Activated CD8-positive, alpha-beta T cell treated with anti-CD3 and anti-CD28 coated beads for 36 hours (primary cell): ENCODE measurements around the gene TNFRSF13B. TPM values are rescaled to one million over a fixed set of nuclear protein-coding genes. Genes with fewer than 3 reads are reported as not detected.

Experiments
- ATAC-seq: fragments of 200-7000 bp; cut with Tn5 transposase; one replicate; pipeline ENCODE4 v1.10.0; 2021; ENCODE audit warnings: mild to moderate bottlenecking, moderate library complexity
- CTCF ChIA-PET: fragments of 350-600 bp; sonication (Branson Sonifier 250); formaldehyde crosslinking; loops from one replicate; lab custom pipeline; 2021; ENCODE audit warnings: antibody characterized with exemption; lab: Charles Lee
- POLR2A ChIA-PET: fragments of 350-600 bp; sonication (Branson Sonifier 250); formaldehyde crosslinking; loops from one replicate; lab custom pipeline; 2021; ENCODE audit warnings: antibody characterized with exemption; lab: Charles Lee
- DNase-seq: peaks from one replicate; pipeline ENCODE4 v3.0.0-alpha.2; 2020
- H3K27ac Mint-ChIP-seq: one replicate; pipeline ENCODE4 v1.8.0; 2021; ENCODE audit warnings: mild to moderate bottlenecking, mixed read lengths
- H3K27me3 Mint-ChIP-seq: one replicate; pipeline ENCODE4 v1.8.0; 2021; ENCODE audit warnings: mixed read lengths
- H3K36me3 Mint-ChIP-seq: one replicate; pipeline ENCODE4 v1.8.0; 2021; ENCODE audit warnings: low read depth, mixed read lengths
- H3K4me1 Mint-ChIP-seq: one replicate; pipeline ENCODE4 v1.8.0; 2021; ENCODE audit warnings: low read depth, mixed read lengths
- H3K4me3 Mint-ChIP-seq: one replicate; pipeline ENCODE4 v1.8.0; 2021; ENCODE audit warnings: mild to moderate bottlenecking, moderate library complexity, mixed read lengths
- H3K9me3 Mint-ChIP-seq: one replicate; pipeline ENCODE4 v1.8.0; 2021; ENCODE audit warnings: mixed read lengths
- intact Hi-C: fragments of 100-400 bp; cut with micrococcal nuclease; formaldehyde crosslinking; loops from one replicate; pipeline ENCODE4 v1.10.0; 2022
- total RNA-seq, 2 experiments: library from RNA; stranded (reverse); gene quantifications; one replicate each; pipeline ENCODE4 v1.2.3, GENCODE V29; 2021
- TF ChIP-seq, protein P1 (sequence below): fragments of 200-600 bp; IDR thresholded peaks from one replicate; pipeline ENCODE4 v1.8.0; 2022; ENCODE audit warnings: antibody characterized with exemption, mild to moderate bottlenecking

The TNFRSF13B gene
- total RNA-seq, 2 experiments from 2014 or later = not detected

DNA sequence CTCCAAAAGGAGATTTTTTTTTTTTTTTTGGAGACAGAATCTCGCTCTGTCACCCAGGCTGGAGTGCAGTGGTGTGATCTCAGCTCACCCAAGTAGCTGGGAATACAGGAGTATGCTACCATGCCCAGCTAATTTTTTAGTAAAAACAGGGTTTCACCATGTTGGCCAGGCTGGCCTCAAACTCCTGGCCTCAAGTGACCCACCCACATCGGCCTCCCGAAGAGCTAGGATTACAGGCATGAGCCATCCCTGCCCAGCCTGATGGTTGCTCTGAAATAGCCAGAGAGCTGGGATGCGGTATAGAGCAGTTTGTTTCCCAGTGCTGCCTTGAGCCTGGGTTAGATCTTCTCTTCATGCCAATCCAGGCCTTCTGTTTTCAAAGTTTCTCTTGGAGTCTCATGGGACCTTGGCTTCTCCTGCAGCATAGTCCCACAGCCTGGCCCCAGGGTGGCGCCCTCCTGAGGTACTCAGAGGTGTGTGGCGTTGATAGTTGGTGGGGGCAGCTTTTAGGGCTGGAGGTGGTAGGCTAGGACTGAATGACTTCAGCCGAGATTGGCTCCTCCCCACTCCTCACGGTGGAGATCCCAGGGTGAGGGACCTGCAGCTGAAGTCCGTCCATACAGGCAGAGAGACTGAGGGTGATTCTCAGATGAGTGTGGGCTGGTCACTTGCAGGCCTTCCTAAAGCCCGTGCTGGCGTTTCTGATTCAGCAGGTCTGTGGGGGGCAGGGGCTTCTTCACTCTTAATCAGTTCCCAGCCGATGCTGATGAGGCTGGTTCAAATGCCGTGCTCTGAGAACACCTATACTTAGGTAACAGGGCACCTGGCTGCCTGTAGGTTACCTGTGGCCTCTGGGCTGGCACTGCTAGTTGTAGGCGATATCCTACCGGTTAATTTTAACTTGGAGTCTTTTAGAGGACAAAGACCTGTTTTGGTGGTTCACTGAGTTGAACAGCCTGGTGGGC, 52.0 kb downstream of the TNFRSF13B start:
- no peaks in the 10 kb centered on the region for H3K27me3 Mint-ChIP-seq
- H3K9me3 Mint-ChIP-seq = no peaks in the 10 kb centered on the region
- DNase-seq (no peak), ATAC-seq (no peak)
- TF ChIP-seq, protein P1, sequence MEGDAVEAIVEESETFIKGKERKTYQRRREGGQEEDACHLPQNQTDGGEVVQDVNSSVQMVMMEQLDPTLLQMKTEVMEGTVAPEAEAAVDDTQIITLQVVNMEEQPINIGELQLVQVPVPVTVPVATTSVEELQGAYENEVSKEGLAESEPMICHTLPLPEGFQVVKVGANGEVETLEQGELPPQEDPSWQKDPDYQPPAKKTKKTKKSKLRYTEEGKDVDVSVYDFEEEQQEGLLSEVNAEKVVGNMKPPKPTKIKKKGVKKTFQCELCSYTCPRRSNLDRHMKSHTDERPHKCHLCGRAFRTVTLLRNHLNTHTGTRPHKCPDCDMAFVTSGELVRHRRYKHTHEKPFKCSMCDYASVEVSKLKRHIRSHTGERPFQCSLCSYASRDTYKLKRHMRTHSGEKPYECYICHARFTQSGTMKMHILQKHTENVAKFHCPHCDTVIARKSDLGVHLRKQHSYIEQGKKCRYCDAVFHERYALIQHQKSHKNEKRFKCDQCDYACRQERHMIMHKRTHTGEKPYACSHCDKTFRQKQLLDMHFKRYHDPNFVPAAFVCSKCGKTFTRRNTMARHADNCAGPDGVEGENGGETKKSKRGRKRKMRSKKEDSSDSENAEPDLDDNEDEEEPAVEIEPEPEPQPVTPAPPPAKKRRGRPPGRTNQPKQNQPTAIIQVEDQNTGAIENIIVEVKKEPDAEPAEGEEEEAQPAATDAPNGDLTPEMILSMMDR = no peak
- CTCF ChIA-PET = interaction anchor here (1.2 kb wide), 1 partner anchor 72 kb away, joined by 5 read pairs; no protein-coding TSS in a partner anchor
- no peak overlapping the region for H3K4me3 Mint-ChIP-seq
- POLR2A ChIA-PET = interaction anchor here (0.6 to 1.4 kb wide), 2 partner anchors 12 to 33 kb away, joined by 3 read pairs; no protein-coding TSS in a partner anchor
- H3K27ac Mint-ChIP-seq = no peak overlapping the region
- peaks cover 2% of the 10 kb centered on the region for H3K4me1 Mint-ChIP-seq
- intact Hi-C loops = loop anchor here (10.0 kb wide), 1 partner anchor 65 kb away; no protein-coding TSS in a partner anchor
- no peaks in the 10 kb centered on the region for H3K36me3 Mint-ChIP-seq

DNA sequence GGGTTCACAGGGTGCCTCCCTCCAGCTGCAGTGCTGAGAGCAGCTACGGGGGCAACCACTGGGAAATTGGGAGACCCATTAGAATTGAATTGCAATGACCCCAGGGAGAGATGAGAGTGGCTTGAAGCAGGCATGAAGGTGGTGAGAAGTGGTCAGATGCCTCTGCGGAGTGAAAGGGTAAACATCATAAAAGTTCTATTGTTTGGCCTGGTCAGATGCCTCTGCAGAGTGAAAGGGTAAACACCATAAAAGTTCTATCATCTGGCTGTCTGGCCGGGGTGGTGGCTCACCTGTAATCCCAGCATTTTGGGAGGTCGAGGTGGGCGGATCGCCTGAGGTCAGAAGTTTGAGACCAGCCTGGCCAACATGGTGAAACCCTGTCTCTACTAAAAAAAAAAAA, 53.5 kb downstream of the TNFRSF13B start:
- intact Hi-C loops = no loop called here
- DNase-seq (no peak), ATAC-seq (no peak)
- Mint-ChIP-seq H3K27me3 (no peaks in the 10 kb centered on the region), H3K27ac (no peak overlapping the region), H3K9me3 (no peaks in the 10 kb centered on the region), H3K4me1 (peaks cover 2% of the 10 kb centered on the region), H3K36me3 (no peaks in the 10 kb centered on the region), H3K4me3 (no peak overlapping the region)
- ChIA-PET POLR2A (no interaction called here), CTCF (no interaction called here)
- TF ChIP-seq, protein P1 = no peak

DNA sequence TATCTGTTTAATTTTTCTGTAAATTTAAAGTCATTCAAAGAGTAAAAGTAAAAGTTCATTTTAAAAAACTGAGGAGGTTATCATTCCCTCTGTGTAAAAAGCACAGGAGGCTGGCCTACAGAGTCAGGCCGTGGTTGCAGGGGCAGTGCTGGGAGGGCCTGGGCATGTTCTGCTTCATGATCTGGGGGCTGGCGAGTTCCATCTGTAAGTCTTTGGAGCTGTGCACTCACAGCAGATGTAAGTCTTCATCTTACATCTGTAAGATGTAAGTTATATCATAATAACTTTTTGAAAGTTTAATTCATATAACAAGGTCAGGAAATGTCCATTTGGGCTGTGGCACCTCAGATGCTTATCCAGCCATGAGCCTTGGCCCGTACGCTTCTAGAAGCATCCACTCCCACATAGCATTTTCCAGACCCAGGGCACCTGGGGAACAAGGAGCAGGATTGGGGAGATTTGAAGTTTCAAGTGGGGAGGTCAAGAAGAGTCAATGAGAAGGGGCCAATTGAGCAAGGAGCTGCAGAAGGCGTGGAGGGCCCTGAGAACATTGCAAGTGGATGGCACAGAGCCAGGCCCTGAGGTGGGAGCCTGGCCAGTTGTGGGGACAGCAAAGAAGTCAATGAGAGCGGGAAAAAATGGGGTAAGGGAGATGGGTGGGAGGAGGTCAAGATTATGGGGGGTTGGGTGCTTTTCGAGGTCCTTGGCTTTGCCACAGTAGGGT, 54.1 kb downstream of the TNFRSF13B start:
- CTCF ChIA-PET = no interaction called here
- TF ChIP-seq, protein P1 = no peak

DNA sequence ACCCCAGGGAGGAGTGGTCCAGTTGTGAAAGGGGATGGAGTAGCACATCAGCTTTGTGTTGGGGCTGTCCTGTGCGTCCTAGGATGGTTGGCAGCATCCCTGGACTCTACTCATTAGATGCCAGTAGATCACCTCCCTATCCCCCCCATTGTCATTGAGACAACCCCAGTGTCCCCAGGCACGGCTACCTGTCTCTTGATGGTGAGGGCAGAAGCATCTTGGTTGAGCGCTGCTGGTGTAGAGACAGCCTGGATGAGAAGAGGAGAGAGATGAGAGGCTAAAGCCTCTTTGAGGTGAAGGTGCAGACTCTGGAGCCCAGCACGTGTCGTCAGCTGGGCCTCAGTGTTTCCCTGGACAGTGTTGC, 55.4 kb downstream of the TNFRSF13B start:
- TF ChIP-seq, protein P1 = no peak
- Mint-ChIP-seq H3K27ac (no peak overlapping the region), H3K4me3 (no peak overlapping the region), H3K4me1 (peaks cover 9% of the 10 kb centered on the region), H3K27me3 (no peaks in the 10 kb centered on the region), H3K9me3 (no peaks in the 10 kb centered on the region), H3K36me3 (no peaks in the 10 kb centered on the region)
- intact Hi-C loops = no loop called here
- ATAC-seq (no peak), DNase-seq (no peak)
- POLR2A ChIA-PET = interaction anchor here (0.5 kb wide), 1 partner anchor 292 kb away, joined by 3 read pairs; no protein-coding TSS in a partner anchor
- CTCF ChIA-PET = no interaction called here

More for the DNA sequence above, 54.1 kb downstream of the TNFRSF13B start:
- Mint-ChIP-seq H3K9me3 (no peaks in the 10 kb centered on the region), H3K27me3 (no peaks in the 10 kb centered on the region), H3K27ac (no peak overlapping the region), H3K36me3 (no peaks in the 10 kb centered on the region), H3K4me1 (peaks cover 2% of the 10 kb centered on the region), H3K4me3 (no peak overlapping the region)
- no peak for DNase-seq
- intact Hi-C loops = no loop called here
- POLR2A ChIA-PET = no interaction called here
- no peak for ATAC-seq
